ENCODE data around the gene UFD1. TPM values are rescaled to one million over a fixed set of nuclear protein-coding genes. Genes with fewer than 3 reads are reported as not detected.

Gene UFD1
- total RNA-seq, 1 donor from 2014 or later, result 48.0 TPM

DNA sequence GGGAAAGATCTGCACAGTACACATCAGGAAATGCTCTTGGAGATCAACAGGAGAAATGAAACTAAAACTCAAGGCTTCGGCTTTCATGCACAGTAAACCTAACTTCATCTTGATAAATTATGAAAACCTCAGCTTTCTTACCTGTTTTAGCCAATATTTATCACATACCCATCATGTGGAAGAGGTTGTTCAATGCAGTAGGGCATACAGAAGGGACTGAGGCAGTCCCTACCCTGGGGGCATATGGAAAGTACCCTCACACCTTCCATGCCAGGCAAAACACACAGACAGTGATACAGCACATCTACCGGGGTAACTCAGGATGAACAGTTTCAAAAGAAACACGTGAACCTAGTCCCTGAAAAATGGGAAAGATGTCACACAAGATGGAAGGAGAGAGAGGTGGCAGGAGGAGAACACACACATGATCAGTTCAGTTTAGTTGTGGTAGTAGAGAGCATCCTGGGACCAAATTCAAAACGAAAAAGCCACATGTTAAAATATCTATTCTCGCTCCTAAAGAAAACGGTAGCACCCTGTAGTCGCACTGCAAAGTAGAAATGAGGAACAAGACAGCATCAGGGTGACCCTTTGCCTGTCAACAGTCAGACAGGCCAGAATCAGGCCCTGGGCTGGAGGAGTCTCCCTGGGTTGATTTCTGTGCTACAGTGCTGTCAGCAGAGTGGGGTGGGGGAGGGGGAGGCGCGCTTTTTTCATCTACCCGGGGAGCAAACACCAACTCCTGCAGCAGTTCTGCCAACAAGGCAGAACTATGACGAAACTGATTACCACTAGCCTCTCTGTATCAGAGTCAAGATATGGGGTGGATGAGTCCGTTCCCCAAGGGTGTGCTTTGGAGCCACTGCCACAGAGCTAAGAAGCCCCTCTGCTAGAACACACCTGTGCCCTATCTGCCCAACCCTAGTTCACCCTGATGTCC lies 48.8 kb downstream of the UFD1 start:
- Mint-ChIP-seq H3K27ac (ENCODE audit: unreplicated experiment) (peak overlapping the region; percentile 52), H3K27me3 (ENCODE audit: unreplicated experiment) (no peaks in the 10 kb centered on the region), H3K4me3 (ENCODE audit: unreplicated experiment) (peak overlapping the region; percentile 87), H3K9me3 (ENCODE audit: unreplicated experiment) (peaks cover 8% of the 10 kb centered on the region), H3K36me3 (ENCODE audit: unreplicated experiment) (no peaks in the 10 kb centered on the region), H3K4me1 (ENCODE audit: low read depth, unreplicated experiment) (peaks cover 18% of the 10 kb centered on the region)
- DNase-seq, result peak; percentile 41
- TF ChIP-seq, protein P1, sequence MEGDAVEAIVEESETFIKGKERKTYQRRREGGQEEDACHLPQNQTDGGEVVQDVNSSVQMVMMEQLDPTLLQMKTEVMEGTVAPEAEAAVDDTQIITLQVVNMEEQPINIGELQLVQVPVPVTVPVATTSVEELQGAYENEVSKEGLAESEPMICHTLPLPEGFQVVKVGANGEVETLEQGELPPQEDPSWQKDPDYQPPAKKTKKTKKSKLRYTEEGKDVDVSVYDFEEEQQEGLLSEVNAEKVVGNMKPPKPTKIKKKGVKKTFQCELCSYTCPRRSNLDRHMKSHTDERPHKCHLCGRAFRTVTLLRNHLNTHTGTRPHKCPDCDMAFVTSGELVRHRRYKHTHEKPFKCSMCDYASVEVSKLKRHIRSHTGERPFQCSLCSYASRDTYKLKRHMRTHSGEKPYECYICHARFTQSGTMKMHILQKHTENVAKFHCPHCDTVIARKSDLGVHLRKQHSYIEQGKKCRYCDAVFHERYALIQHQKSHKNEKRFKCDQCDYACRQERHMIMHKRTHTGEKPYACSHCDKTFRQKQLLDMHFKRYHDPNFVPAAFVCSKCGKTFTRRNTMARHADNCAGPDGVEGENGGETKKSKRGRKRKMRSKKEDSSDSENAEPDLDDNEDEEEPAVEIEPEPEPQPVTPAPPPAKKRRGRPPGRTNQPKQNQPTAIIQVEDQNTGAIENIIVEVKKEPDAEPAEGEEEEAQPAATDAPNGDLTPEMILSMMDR (IDR thresholded peaks at IDR 0.05; ENCODE audit: partially characterized antibody, unreplicated experiment), result no peak

DNA sequence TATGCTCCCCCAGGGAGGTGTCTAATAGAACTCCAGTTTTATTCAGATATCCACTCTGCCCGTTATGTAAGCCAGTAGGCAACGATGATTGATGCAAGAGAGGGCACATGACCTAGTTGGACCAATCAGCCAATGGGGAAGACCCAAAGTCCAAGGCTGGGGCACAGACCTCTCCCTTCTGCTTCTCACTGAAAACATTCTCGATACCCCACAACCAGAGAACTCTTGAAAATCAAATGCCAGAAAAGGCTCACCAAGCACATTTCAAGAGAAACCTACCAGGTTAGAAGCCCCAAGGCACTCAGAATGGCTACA lies 54.9 kb downstream of the UFD1 start:
- Mint-ChIP-seq H3K27me3 (ENCODE audit: unreplicated experiment) (peaks cover 6% of the 10 kb centered on the region), H3K9me3 (ENCODE audit: unreplicated experiment) (peaks cover 4% of the 10 kb centered on the region), H3K27ac (ENCODE audit: unreplicated experiment) (no peak overlapping the region), H3K4me1 (ENCODE audit: low read depth, unreplicated experiment) (peaks cover 23% of the 10 kb centered on the region), H3K36me3 (ENCODE audit: unreplicated experiment) (no peaks in the 10 kb centered on the region), H3K4me3 (ENCODE audit: unreplicated experiment) (no peak overlapping the region)
- TF ChIP-seq, protein P1 (IDR thresholded peaks at IDR 0.05; ENCODE audit: partially characterized antibody, unreplicated experiment), result no peak
- DNase-seq, result no peak

DNA sequence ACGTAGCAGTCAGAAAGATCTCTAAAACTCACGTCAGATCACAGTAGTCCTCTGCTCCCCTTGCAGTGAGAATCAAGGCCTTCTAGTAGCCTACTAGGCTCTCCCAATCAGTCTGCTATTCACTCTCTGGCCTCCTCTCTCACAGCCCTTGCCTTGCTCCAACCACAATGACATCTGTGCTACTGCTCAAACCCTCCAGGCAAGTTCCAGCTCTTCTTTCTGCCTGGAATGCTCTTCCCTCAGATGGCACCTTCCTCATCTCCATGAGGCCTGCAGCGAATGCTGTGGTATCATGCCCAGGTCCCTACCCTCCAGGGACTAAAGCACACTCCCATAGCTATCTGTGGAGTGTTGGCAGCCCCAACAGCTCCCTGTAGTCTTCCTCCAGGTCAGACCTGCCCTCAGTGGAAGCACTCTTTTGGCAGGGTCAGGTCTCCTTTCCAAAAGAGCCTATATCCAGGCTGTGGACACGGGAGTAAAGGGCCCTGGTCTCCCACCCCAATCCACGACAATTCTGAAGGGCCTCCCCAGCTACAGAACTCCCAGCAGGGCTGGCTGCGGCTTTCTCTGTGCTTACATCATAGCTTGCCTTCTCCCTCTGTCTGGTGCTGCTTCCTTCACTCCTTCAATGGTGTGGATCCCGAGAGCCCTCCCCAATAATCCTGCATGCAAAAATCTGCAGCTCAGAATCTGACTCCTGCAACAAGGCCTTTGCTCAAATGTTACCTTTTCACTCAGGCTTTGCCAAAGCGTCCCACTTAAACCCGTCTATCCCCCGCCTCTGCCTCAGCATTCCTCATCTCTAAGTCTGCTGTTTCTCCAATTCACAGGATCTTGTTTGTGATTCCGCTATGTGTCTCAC lies 56.3 kb downstream of the UFD1 start:
- Mint-ChIP-seq H3K27ac (ENCODE audit: unreplicated experiment) (peak overlapping the region; percentile 49), H3K27me3 (ENCODE audit: unreplicated experiment) (peaks cover 6% of the 10 kb centered on the region), H3K36me3 (ENCODE audit: unreplicated experiment) (no peaks in the 10 kb centered on the region), H3K9me3 (ENCODE audit: unreplicated experiment) (peaks cover 4% of the 10 kb centered on the region), H3K4me1 (ENCODE audit: low read depth, unreplicated experiment) (peaks cover 25% of the 10 kb centered on the region), H3K4me3 (ENCODE audit: unreplicated experiment) (no peak overlapping the region)
- TF ChIP-seq, protein P1 (IDR thresholded peaks at IDR 0.05; ENCODE audit: partially characterized antibody, unreplicated experiment), result no peak
- DNase-seq, result no peak

DNA sequence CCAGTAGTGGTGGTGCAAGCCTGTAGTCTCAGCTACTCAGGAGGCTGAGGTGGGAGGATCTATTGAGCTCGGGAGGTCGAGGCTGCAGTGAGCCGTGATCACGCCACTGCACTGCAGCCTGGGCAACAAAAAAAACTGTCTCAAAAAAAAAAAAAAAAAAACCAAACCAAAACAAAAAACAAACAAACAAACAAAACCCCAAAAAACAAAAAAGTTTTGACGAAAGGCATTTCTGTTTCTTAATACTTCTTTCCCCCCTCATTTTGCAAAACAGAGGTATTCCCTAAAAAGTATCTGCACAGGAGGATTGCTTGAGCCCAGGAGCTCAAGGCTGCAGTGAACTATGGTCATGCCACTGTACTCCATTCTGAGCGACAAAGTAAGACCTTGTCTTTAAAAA lies 58.7 kb downstream of the UFD1 start:
- Mint-ChIP-seq H3K36me3 (ENCODE audit: unreplicated experiment) (no peaks in the 10 kb centered on the region), H3K4me1 (ENCODE audit: low read depth, unreplicated experiment) (peaks cover 25% of the 10 kb centered on the region), H3K27ac (ENCODE audit: unreplicated experiment) (no peak overlapping the region), H3K27me3 (ENCODE audit: unreplicated experiment) (peaks cover 6% of the 10 kb centered on the region), H3K4me3 (ENCODE audit: unreplicated experiment) (no peak overlapping the region), H3K9me3 (ENCODE audit: unreplicated experiment) (peaks cover 4% of the 10 kb centered on the region)
- DNase-seq, result no peak
- TF ChIP-seq, protein P1 (IDR thresholded peaks at IDR 0.05; ENCODE audit: partially characterized antibody, unreplicated experiment), result no peak

Data from glutamatergic neuron (in vitro differentiated cells).